Fibroblast of lung (primary cell): ENCODE results near the gene ETFRF1.

Experiments used
- CTCF ChIP-seq, 2 donors: IDR thresholded peaks in 1 of 2; conservative IDR thresholded peaks in 1 of 2; 1 replicate in 1 of 2; 2 replicates in 1 of 2; pipeline ENCODE4 v1.5.1; 2011 to 2012; ENCODE audit warnings: low read length in 2 of 2, control low read depth in 1 of 2, inconsistent platforms in 1 of 2, low read depth in 1 of 2, mild to moderate bottlenecking in 1 of 2
- EZH2 ChIP-seq: IDR thresholded peaks from 2 replicates; pipeline ENCODE4 v1.5.1; 2012; ENCODE audit warnings: low read length, control low read depth, mild to moderate bottlenecking; ENCODE audit errors: missing control alignments

GRCh38 chr12:25190793-25191192 is 4.2 kb upstream of the ETFRF1 start:
- no peak for TF ChIP-seq CTCF (conservative IDR thresholded peaks at IDR 0.05 in 1 of 2, IDR thresholded peaks at IDR 0.05 in 1 of 2; ENCODE audit: low read depth in 1 of 2, low read length in 2 of 2)
- no peak for TF ChIP-seq EZH2
